ENCODE measurements around the gene YIPF7. TPM values are rescaled to one million over a fixed set of nuclear protein-coding genes. Genes with fewer than 3 reads are reported as not detected.
A peak's percentile ranks its signal among the peaks of the same experiment; 100 is the strongest.

YIPF7 gene
- total and polyA plus RNA-seq, 9 of the 15 experiments (the other 6 are each of a cell fraction or from before 2014, with no cell fraction given), result 0.14 TPM; not detected in 8

- TF ChIP-seq CEBPZ (IDR thresholded peaks at IDR 0.05; ENCODE audit: borderline replicate concordance, low read depth, low read length) (no peak), ATF7 (IDR thresholded peaks at IDR 0.05) (peak; percentile 89), MEF2D (tag; conservative IDR thresholded peaks at IDR 0.05; ENCODE audit: low read depth) (no peak), E2F3 (CRISPR knock-in tag; IDR thresholded peaks at IDR 0.05) (no peak), RAD51 (IDR thresholded peaks at IDR 0.05; ENCODE audit: borderline replicate concordance, low read depth) (peak; percentile 94), CCNT2 (IDR thresholded peaks at IDR 0.05; ENCODE audit: borderline replicate concordance, extremely low read depth, insufficient read length, low read depth, low read length) (peak; percentile 40), ZNF668 (CRISPR knock-in tag; IDR thresholded peaks at IDR 0.05) (no peak), TEAD1 (CRISPR knock-in tag; IDR thresholded peaks at IDR 0.05) (0 out of 4 replicates have a peak, but pooled peaks of 1 of the 2 experiments have one; percentile 3), HDAC6 (IDR thresholded peaks at IDR 0.05; ENCODE audit: low read depth, low read length) (no peak), MCM3 (IDR thresholded peaks at IDR 0.05) (no peak), MAFF (IDR thresholded peaks at IDR 0.05; ENCODE audit: low read length) (no peak), ZFP1 (CRISPR knock-in tag; IDR thresholded peaks at IDR 0.05) (no peak), MXD1 (CRISPR knock-in tag; IDR thresholded peaks at IDR 0.05; ENCODE audit: borderline replicate concordance, poor library complexity, severe bottlenecking) (peak; percentile 59), RBM34 (IDR thresholded peaks at IDR 0.05; ENCODE audit: borderline replicate concordance, insufficient read depth, low read length) (no peak), ZNF316 (IDR thresholded peaks at IDR 0.05) (no peak), ZNF639 (CRISPR knock-in tag; conservative IDR thresholded peaks at IDR 0.05 in 1 of 2, IDR thresholded peaks at IDR 0.05 in 1 of 2) (no peak), RNF219 (CRISPR knock-in tag; IDR thresholded peaks at IDR 0.05) (no peak), RBM17 (IDR thresholded peaks at IDR 0.05; ENCODE audit: borderline replicate concordance, low read depth, low read length) (no peak), ZNF311 (CRISPR knock-in tag; IDR thresholded peaks at IDR 0.05) (no peak)
These were observed 26.9 kb upstream of the YIPF7 start, which contains the start of gene GUF1 (continued) for GRCh38 chr4:44678094-44679041.
